B cell (primary cell): ENCODE measurements around the gene CCDC7.

Experiments
- CTCF ChIP-seq: fragments of 200-600 bp; IDR thresholded peaks from one replicate; pipeline ENCODE4 v1.8.0; 2022; ENCODE audit warnings: antibody characterized with exemption, mild to moderate bottlenecking
- EZH2 ChIP-seq: IDR thresholded peaks from 2 replicates; pipeline ENCODE4 v1.6.1; 2012; ENCODE audit warnings: borderline replicate concordance, low read depth, mild to moderate bottlenecking, moderate library complexity, low read length; ENCODE audit not compliant: insufficient read depth, poor library complexity, severe bottlenecking

- no peak for TF ChIP-seq CTCF
- no peak for TF ChIP-seq EZH2
Observed at GRCh38 chr10:32746869-32747268, 300.9 kb downstream of the CCDC7 start.
